ENCODE results near the gene KRTAP21-2.

- TF ChIP-seq POLR2A (IDR thresholded peaks at IDR 0.05): no peak
- no peak for TF ChIP-seq POLR2AphosphoS5 (IDR thresholded peaks at IDR 0.05)
Observed at GRCh38 chr21:30718239-30718909, 28.7 kb downstream of the KRTAP21-2 start, which contains the start of gene KRTAP21-3.

Data from breast epithelium (tissue), 3 donors.